ENCODE data around the gene DBX2.
"Not testable (repeated sequence)": the region's sequence is repeated elsewhere in the genome, so short reads cannot be mapped to it uniquely, and the experiment has no call there.

The DBX2 gene

GRCh38 chr12:45050751-45051571, at the start of gene DBX2:
TSS of gene DBX2 (minus strand) at chr12:45051099. CDS start at chr12:45050927, 172 bp downstream.
- DNase-seq (ENCODE audit: low read depth), result peak; percentile 24
- Histone ChIP-seq H3K4me1 (ENCODE audit: control insufficient read depth, insufficient read depth, low read length) (peaks cover 13% of the 10 kb centered on the region), H3K36me3 (ENCODE audit: control insufficient read depth, insufficient read depth, low read length, severe bottlenecking) (no peaks in the 10 kb centered on the region), H3K4me3 (ENCODE audit: low read length) (peak within 1 kb of the TSS; percentile 85), H3K9me3 (ENCODE audit: control insufficient read depth, low read length) (no peaks in the 10 kb centered on the region), H3K27me3 (replicated peaks; ENCODE audit: control insufficient read depth, insufficient read depth, low read length) (no peaks in the 10 kb centered on the region), H3K9ac (ENCODE audit: low read length) (peak within 1 kb of the TSS; percentile 65)

DNA sequence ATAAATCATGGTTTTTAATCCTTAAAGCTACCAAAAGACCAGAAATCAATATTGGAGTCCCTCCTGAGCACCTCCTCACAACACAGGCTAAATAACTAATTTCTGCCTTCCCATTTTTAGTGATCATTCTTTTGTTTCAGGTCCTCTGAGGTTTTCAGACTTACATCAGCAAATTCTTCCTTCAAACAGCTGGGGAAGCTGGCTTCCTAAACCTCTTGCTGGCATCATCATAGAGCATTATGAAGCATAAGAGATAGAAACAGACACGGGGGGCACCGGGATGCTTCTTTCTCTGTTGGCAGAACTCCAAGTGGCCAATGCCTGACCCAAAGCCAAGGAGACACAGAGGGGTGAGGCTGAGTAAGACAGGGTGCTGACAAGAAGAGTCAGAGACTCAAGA, 47.9 kb upstream of the DBX2 start:
- Histone ChIP-seq H3K4me3 (ENCODE audit: low read length) (no peak overlapping the region), H3K9me3 (ENCODE audit: control insufficient read depth, low read length) (no peaks in the 10 kb centered on the region), H3K9ac (ENCODE audit: low read length) (no peak overlapping the region), H3K36me3 (ENCODE audit: control insufficient read depth, insufficient read depth, low read length, severe bottlenecking) (no peaks in the 10 kb centered on the region), H3K27me3 (replicated peaks; ENCODE audit: control insufficient read depth, insufficient read depth, low read length) (no peaks in the 10 kb centered on the region), H3K4me1 (ENCODE audit: control insufficient read depth, insufficient read depth, low read length) (no peaks in the 10 kb centered on the region)
- no peak for DNase-seq (ENCODE audit: low read depth)

- not testable (repeated sequence) for H3K9me3 ChIP-seq (ENCODE audit: control insufficient read depth, low read length); H3K4me1 ChIP-seq (ENCODE audit: control insufficient read depth, insufficient read depth, low read length); H3K27me3 ChIP-seq (replicated peaks; ENCODE audit: control insufficient read depth, insufficient read depth, low read length); DNase-seq (ENCODE audit: low read depth); H3K4me3 ChIP-seq (ENCODE audit: low read length); H3K9ac ChIP-seq (ENCODE audit: low read length); H3K36me3 ChIP-seq (ENCODE audit: control insufficient read depth, insufficient read depth, low read length, severe bottlenecking)
Observed at GRCh38 chr12:45095417-45095816, 44.5 kb upstream of the DBX2 start.

DNA sequence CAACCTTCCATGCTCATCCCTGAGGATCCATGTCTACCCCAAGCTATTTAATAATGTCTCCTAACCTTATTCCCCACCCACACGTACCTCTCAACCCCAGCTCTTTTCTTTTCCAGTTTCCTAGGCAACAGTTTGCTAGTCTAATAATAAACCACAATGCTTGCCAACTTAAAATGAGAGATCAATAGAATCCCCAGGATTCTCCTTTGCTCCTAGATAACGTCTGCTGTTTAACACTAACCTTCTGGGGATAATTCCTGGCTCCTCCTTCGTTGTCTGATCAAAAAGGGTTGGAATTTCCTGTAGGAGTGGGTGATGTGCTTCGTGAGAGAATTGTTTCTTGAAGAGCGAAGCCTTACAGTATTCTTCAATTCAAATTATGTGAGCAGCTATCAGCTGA, 42.2 kb upstream of the DBX2 start:
- no peaks in the 10 kb centered on the region for H3K27me3 ChIP-seq (replicated peaks; ENCODE audit: control insufficient read depth, insufficient read depth, low read length)
- no peak for DNase-seq (ENCODE audit: low read depth)
- no peaks in the 10 kb centered on the region for H3K9me3 ChIP-seq (ENCODE audit: control insufficient read depth, low read length)
- H3K36me3 ChIP-seq (ENCODE audit: control insufficient read depth, insufficient read depth, low read length, severe bottlenecking), result no peaks in the 10 kb centered on the region
- peaks cover 14% of the 10 kb centered on the region for H3K4me1 ChIP-seq (ENCODE audit: control insufficient read depth, insufficient read depth, low read length)
- H3K4me3 ChIP-seq (ENCODE audit: low read length), result no peak overlapping the region
- no peak overlapping the region for H3K9ac ChIP-seq (ENCODE audit: low read length)

GRCh38 chr12:45089411-45090075, 38.6 kb upstream of the DBX2 start:
- H3K4me1 ChIP-seq (ENCODE audit: control insufficient read depth, insufficient read depth, low read length), result peaks cover 14% of the 10 kb centered on the region
- H3K9ac ChIP-seq (ENCODE audit: low read length), result no peak overlapping the region
- no peaks in the 10 kb centered on the region for H3K27me3 ChIP-seq (replicated peaks; ENCODE audit: control insufficient read depth, insufficient read depth, low read length)
- no peaks in the 10 kb centered on the region for H3K36me3 ChIP-seq (ENCODE audit: control insufficient read depth, insufficient read depth, low read length, severe bottlenecking)
- no peak overlapping the region for H3K4me3 ChIP-seq (ENCODE audit: low read length)
- DNase-seq (ENCODE audit: low read depth), result peak; percentile 6
- peaks cover 3% of the 10 kb centered on the region for H3K9me3 ChIP-seq (ENCODE audit: control insufficient read depth, low read length)

DNA sequence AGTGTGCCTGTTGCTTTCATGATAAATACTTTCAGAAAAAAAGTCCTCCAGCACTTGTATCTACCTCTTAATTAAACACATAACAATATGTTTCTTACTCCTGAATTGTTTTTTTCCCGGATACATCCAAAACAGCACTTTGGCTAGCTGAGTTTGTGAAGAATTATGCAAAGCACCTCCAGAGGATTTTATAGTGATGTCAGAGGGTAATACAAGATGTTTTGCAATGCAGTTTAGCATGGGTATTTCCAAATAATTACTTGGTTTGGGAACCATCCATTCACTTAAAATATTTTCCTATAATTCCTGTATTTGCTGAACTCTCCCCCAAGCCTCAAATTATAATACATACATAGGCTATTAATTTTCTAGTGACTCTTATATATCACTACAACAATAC, 37.7 kb upstream of the DBX2 start:
- H3K9ac ChIP-seq (ENCODE audit: low read length), result no peak overlapping the region
- peaks cover 3% of the 10 kb centered on the region for H3K9me3 ChIP-seq (ENCODE audit: control insufficient read depth, low read length)
- no peak overlapping the region for H3K4me3 ChIP-seq (ENCODE audit: low read length)
- H3K27me3 ChIP-seq (replicated peaks; ENCODE audit: control insufficient read depth, insufficient read depth, low read length), result no peaks in the 10 kb centered on the region
- DNase-seq (ENCODE audit: low read depth), result no peak
- H3K36me3 ChIP-seq (ENCODE audit: control insufficient read depth, insufficient read depth, low read length, severe bottlenecking), result no peaks in the 10 kb centered on the region
- peaks cover 14% of the 10 kb centered on the region for H3K4me1 ChIP-seq (ENCODE audit: control insufficient read depth, insufficient read depth, low read length)

DNA sequence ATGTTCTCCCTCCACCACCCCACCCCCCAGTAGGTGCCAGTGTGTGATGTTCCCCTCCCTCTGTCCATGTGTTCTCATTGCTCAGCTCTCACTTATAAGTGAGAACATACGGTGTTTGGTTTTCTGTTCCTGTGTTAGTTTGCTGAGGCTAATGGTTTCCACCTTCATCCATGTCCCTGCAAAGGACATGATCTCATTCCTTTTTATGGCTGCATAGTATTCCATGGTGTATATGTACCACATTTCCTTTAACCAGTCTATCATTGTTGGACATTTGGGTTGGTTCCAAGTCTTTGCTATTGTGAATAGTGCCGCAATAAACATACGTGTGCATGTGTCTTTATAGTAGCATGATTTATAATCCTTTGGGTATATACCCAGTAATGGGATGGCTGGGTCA, 33.3 kb upstream of the DBX2 start:
- H3K9ac ChIP-seq (ENCODE audit: low read length); H3K4me3 ChIP-seq (ENCODE audit: low read length); H3K9me3 ChIP-seq (ENCODE audit: control insufficient read depth, low read length); DNase-seq (ENCODE audit: low read depth); H3K27me3 ChIP-seq (replicated peaks; ENCODE audit: control insufficient read depth, insufficient read depth, low read length); H3K36me3 ChIP-seq (ENCODE audit: control insufficient read depth, insufficient read depth, low read length, severe bottlenecking): not testable (repeated sequence)
- H3K4me1 ChIP-seq (ENCODE audit: control insufficient read depth, insufficient read depth, low read length), result peaks cover 10% of the 10 kb centered on the region

- H3K4me3 ChIP-seq (ENCODE audit: low read length), result no peak overlapping the region
- H3K27me3 ChIP-seq (replicated peaks; ENCODE audit: control insufficient read depth, insufficient read depth, low read length), result no peaks in the 10 kb centered on the region
- H3K9ac ChIP-seq (ENCODE audit: low read length), result no peak overlapping the region
- H3K9me3 ChIP-seq (ENCODE audit: control insufficient read depth, low read length), result no peaks in the 10 kb centered on the region
- H3K4me1 ChIP-seq (ENCODE audit: control insufficient read depth, insufficient read depth, low read length), result peaks cover 7% of the 10 kb centered on the region
- DNase-seq (ENCODE audit: low read depth), result no peak
- no peaks in the 10 kb centered on the region for H3K36me3 ChIP-seq (ENCODE audit: control insufficient read depth, insufficient read depth, low read length, severe bottlenecking)
Observed at GRCh38 chr12:45077251-45077650, 26.4 kb upstream of the DBX2 start.

DNA sequence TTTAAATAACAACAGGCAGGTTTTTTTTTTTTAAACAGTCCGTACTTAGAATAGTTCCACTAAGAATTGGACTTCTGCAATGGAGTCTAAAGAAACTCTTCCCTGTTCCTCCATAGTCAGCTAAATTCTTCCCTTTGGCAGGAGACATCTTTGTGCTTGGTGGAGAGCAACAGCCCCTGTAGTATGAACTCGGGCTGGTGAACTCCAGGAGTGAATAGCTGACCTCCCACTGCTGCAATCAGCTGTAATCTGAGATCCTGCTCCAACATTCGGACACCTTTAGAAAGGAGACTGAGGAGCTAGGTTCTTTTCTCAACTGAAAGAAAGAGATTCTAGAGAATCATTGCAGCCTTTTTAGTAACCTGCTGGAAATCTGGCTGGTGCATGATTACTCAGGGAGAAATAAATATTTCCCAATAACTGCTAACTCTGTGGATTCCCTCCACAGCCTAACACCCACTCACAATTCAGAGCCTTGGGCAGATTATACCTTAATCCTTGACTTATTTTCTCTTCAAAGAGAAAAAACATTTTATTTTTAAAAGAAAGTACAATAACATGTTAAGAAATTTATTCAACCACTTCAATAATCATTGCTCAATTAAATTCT, 25.6 kb upstream of the DBX2 start:
- no peak for DNase-seq (ENCODE audit: low read depth)
- Histone ChIP-seq H3K9ac (ENCODE audit: low read length) (no peak overlapping the region), H3K4me1 (ENCODE audit: control insufficient read depth, insufficient read depth, low read length) (peaks cover 7% of the 10 kb centered on the region), H3K27me3 (replicated peaks; ENCODE audit: control insufficient read depth, insufficient read depth, low read length) (no peaks in the 10 kb centered on the region), H3K36me3 (ENCODE audit: control insufficient read depth, insufficient read depth, low read length, severe bottlenecking) (no peaks in the 10 kb centered on the region), H3K9me3 (ENCODE audit: control insufficient read depth, low read length) (no peaks in the 10 kb centered on the region), H3K4me3 (ENCODE audit: low read length) (no peak overlapping the region)

GRCh38 chr12:45075587-45076282, 24.8 kb upstream of the DBX2 start:
- Histone ChIP-seq H3K4me1 (ENCODE audit: control insufficient read depth, insufficient read depth, low read length) (peaks cover 7% of the 10 kb centered on the region), H3K4me3 (ENCODE audit: low read length) (no peak overlapping the region), H3K9me3 (ENCODE audit: control insufficient read depth, low read length) (no peaks in the 10 kb centered on the region), H3K36me3 (ENCODE audit: control insufficient read depth, insufficient read depth, low read length, severe bottlenecking) (no peaks in the 10 kb centered on the region), H3K27me3 (replicated peaks; ENCODE audit: control insufficient read depth, insufficient read depth, low read length) (no peaks in the 10 kb centered on the region), H3K9ac (ENCODE audit: low read length) (no peak overlapping the region)
- no peak for DNase-seq (ENCODE audit: low read depth)

GRCh38 chr12:45065125-45065626, 14.3 kb upstream of the DBX2 start:
- Histone ChIP-seq H3K4me1 (ENCODE audit: control insufficient read depth, insufficient read depth, low read length) (no peaks in the 10 kb centered on the region), H3K36me3 (ENCODE audit: control insufficient read depth, insufficient read depth, low read length, severe bottlenecking) (no peaks in the 10 kb centered on the region)

More at GRCh38 chr12:45065125-45065626, 14.3 kb upstream of the DBX2 start:
- no peak for DNase-seq (ENCODE audit: low read depth)
- no peak overlapping the region for H3K9ac ChIP-seq (ENCODE audit: low read length)
- H3K4me3 ChIP-seq (ENCODE audit: low read length), result no peak overlapping the region
- peaks cover 4% of the 10 kb centered on the region for H3K27me3 ChIP-seq (replicated peaks; ENCODE audit: control insufficient read depth, insufficient read depth, low read length)
- H3K9me3 ChIP-seq (ENCODE audit: control insufficient read depth, low read length), result no peaks in the 10 kb centered on the region
